Limb (tissue), 2 donors: Measurements from ENCODE around the gene CACNB4.
"Not testable (repeated sequence)": the region's sequence is repeated elsewhere in the genome, so short reads cannot be mapped to it uniquely, and the experiment has no call there.

Experiments
- DNase-seq, 2 donors: peaks; one replicate each; pipeline ENCODE4 v3.0.0-alpha.2; 2016; ENCODE audit errors: extremely low spot score in 2 of 2

CACNB4 gene

DNA sequence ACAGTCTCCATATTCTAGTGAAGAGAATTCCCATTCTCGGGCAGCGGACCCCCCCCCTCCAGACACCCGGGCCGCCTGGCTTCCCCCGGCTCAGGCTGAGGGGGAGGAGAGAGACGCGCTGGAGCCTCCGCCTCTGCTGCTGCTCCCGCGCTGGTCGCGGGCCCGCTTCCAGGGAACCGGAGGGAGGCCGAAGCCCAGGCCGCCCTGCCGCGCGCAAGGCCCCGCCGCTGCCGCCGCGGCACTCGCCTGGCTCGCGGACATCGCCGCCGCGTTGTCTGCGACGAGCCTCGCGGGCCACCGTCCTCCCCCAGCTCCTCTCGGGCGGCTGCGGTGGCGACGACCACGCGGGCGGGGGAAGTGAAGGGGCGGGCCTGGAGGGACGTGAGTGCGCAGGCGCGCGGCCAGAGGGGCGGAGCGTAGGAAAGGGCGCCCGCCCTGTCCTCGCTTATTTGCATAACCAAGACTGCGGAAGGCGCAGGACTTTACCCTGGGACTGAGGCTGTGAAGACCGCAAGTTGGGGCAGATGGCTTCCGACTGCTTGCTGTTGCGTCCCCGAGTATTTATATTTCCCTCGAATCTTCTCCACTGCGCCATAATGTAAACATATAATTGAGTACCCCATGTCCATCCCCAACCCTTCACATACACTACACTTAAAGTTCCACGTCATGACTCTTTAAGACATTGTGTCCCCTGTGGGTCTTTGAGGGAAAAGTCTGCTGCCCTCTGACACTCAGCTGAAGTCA is 270.5 kb downstream of the CACNB4 start, which contains the start of gene ARL5A:
ARL5A (minus strand) TSS at position 279 of the 747 bp plus-strand sequence; CDS start at position 34, 245 bp downstream.
- peak; percentile 95 to 97 for DNase-seq

DNA sequence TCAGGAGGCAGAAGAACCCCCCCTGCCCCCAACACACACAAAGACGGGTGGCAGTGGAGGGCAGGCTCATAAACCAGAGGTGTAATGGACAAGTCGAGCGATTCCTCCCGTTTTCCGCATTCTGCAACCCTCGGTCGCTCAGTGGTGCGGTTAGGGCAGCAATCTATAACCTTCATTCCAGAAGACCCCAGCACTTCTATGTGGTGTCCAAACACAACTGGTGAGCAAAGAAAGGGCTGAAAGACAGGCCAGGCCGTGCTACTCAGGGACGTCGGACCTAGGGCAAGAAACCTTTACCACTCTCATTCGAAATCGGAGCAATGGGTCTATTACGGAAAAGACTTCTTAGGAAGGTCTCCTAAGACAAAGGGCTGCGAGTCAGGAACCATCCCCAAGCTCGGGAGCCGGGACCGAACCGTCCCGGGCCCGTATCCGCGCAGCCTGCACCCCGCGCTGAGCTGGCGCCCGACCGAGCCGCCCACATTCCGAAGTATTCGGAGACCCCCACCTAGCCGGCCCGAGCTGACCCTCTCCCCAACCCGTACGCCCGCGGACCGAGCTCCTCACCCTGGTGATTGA is 271.2 kb downstream of the CACNB4 start:
- DNase-seq: no peak

DNA sequence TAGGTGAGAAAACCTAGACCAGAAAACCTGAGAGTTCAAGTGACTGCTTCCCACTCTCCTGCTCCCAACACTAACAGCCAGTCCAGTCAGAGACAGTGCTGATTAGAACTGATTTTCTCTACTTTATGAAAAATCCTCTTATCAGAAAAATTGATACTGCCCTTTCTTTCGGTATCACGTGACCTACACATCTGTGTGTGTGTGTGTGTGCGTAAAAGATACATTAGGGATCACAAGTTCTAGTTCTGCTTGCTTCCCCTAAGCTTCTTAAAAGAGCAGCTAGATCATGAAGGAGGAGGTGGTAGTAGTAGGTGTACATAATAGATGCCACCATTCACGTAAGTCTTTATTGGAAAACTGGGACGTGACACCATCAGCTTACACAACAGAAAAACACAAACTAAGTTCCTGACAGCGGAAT is 272.1 kb downstream of the CACNB4 start:
- DNase-seq: no peak

DNA sequence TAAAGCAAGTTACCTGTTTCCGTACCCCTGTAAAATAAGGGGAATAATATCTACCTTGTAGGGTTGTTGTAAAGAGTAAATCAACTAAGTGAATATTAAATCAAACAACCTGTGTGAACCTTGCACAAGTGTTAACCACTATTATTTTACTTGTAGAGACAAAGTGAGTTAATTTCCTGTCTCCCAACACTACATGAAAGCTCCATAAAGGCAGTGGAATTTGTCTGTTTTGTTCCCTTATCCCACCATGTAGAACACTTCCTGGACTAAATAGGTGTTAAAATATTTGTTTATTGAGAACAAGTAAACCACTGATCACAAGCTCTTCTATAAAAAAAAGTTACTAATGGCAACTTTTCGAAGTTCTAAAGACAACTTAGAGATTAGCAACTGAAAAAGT is 274.0 kb downstream of the CACNB4 start:
- DNase-seq: no peak

DNA sequence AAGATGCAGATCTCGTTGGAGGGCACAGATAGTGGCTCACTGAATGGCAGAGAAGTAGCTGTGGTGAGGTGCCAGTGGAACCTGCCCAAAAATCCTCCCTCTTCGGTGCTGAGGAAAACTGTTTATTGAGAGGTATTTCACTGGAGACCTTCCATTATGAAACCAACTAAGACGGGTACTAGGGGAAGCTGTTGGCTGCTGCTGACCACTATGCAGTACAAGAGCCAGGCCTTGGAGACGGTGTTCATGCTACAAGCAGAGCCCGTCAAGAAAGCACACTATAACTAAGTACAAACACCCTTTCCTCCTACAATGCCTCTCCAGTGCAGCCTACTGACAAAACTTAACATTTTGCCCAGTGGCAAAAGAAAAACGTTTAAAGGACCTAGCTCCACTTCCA is 275.2 kb downstream of the CACNB4 start:
- DNase-seq: no peak

DNA sequence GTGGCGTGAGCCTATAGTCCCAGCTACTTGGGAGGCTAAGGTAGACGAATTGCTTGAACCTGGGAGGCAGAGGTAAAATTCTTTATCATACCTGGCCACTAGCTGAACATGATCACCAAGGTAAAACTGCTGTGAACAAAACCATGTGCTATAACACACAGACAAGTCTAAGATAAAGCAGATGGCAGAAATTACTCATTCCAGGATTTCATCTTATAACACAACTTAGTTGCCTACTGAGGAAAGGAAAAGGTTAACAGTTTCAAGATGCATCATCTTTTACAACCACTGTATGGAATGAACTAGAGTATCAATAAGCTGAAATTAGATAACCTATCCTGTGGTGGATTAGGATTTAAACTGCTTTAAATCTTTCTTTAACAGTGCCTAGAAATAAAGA is 278.9 kb downstream of the CACNB4 start:
- DNase-seq: no peak

DNA sequence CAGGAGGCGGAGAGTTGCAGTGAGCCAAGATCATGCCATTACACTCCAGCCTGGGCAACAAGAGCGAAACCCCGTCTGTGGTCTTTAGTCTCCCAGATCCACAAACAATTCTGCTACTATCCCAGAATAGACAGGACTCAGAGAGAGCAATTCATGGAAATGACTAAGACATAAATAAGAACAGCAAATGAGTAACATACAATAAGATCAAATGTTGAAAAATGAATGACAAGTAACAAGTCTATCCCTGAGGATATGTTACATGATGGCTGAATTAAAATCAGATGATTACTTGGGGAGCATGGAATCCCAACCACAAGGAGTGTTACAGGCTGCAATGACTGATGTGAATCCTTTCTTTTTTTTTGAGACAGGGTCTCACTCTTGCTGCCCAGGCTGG is 280.9 kb downstream of the CACNB4 start:
- no peak for DNase-seq

DNA sequence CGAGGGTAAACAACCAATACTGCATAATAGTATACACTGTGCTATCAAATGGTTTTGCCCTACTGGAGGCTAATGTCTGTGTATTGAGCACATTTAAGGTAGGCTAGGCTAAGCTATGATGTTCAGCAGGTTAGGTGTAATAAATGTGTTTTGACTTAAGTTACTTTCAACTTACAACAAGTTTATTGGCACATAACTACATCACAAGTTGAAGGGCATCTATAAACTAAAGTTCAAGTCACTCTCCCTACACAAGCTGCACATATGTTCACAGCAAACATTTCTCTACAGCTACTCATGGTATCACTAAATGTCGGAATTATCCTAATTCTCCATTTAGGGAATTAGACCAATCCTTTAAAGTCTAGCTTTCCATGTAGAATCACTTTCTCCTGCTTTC is 282.0 kb downstream of the CACNB4 start:
- DNase-seq: no peak

DNA sequence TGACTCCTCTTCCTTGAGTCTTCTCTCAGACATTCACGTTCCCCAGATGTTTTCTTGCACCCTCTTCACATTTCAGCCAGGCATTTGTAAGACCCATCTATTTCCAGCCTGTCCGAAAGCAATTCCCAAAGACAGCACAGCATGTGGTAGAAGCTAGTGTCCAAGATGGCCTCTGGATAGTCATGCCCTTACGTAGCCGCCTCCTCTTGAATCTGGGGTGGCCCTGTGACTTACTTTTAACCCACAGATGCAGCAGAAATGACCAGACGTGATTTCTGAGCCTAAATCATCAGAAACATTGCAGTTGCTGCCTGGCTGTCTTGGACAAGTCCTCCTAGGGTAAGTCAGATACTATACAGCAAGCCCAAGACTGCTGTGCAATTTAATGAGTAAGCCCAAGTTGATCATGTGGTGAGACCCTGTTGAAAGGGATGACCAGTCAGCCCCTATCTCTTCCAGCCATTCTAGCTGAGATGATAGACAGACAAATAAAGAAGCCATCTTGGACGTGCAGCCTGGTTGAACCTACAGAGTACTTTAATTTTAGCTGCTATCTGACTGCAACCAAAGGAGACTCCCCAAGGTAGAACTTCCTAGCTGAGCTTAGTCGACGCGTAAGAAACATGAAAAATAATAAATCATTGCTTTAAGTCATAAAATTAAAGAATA is 282.9 kb downstream of the CACNB4 start:
- no peak for DNase-seq

DNA sequence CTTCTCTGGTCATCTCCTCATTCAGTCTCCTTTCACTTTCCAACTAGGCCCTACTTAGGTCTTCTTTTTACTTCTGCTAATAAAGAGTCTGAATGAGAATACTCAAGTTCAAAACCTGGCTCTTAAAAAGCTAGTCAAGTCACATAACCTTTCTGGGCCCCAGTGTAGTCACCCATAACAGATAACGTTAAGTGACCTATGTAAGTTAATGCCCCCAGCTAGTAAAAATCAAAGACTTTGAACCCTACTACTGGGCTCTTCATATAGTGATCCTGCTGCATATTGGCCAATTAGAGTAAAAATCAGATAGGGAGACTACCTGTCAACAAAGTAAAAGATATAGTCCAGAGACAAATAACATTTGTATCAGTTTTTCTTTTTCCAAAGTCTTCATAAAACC is 288.4 kb downstream of the CACNB4 start:
- no peak for DNase-seq

DNA sequence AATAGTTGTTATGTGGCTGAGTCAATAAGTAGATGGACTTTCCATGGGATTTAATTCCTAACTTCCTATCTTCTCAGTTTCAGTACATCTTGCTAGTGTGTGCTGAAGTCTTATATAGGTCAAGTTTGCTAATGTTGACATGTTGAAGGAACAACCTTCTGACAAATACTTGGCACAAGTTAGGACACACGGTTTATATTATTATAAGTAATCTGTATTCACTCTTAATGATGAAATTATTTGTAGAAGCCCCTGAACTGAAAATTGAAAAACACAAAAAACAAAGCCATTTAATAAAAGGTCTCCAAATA is 289.8 kb downstream of the CACNB4 start:
- DNase-seq: no peak

DNA sequence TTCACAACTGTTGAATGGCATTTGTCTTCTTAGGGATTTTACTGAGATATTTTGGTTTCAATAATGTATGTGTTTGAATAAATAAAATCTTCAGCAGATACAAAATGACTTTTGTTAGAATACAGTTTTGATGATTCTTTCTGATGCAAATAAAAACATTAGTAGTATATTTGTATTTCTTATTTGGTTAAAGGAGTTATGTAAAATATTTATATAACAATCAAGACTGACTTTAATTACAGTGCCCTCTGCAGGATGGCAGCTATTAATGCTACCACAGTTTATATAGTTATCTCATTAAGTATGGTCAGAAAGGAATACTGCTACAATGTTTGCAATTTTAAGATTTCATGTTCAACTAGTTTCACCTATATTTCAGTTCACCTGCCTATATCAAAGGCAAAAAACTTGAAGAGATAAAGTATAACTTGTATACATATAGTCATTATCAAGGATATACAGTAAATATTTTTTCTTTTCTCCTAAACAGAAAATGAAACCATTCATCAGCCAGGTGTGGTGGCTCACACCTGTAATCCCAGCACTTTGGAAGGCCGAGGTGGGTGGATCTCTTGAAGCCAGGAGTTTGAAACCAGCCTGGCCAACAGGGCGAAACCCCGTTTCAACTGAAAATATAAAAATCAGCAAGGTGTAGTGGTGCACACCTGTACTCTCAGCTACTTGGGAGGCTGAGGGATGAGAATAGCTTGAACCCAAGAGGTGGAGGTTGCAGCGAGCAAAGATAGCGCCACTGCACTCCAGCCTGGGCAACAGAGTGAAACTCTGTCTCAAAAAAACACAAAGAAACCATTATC is 290.4 kb downstream of the CACNB4 start:
- DNase-seq: peak in 1 of 2 donors; percentile 21

DNA sequence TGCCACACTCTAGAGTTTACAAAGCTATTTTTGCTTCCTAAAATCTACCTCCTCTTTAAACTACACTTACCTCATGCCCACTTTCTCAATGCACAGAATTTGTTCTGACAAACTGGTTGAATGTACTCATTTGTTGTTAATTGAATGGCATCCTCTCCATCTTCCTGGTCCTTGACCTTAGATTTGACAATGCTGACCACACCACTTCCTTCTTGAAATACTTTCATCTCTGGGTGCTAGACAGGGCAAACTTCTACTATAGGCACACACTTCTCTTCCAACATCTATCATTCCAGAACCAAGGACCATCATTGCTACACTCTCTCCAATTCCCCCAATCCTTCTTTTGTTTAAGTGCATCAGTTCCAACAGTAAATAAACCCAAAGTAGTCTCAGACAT is 292.9 kb downstream of the CACNB4 start:
- no peak for DNase-seq

DNA sequence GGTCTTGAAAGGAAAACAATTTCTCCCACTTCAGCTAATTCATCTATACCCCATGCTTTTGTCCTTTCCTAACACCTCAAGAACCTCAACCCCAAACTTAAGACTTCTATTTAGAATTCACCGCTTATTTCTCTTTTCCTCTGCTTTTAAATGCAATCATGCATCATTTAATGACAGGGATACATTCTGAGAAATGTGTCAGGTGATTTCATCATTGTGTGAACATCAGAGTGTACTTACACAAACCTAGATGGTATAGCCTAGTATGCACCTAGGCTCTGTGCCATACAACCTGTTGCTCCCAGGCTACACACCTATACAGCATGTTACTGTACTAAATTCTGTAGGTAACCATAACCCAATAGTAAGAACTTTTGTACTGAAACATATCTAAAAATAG is 293.5 kb downstream of the CACNB4 start:
- no peak for DNase-seq

DNA sequence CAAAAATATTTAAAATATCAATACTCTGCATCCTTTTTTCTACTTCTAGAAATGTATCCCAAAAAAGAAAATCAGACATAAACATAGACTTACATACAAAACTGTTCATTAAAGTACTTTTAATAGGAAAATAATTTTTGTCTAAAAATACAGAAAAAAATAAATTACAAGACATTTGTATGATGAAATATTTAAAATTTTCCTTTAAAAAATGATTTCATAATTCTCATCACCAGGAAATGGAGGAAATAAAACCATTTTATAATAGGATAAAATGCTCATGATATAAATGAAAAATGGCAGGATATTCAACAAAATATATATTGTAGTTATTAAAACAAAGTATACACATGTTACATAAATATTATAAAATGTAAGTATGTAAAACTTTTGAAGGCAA is 295.0 kb downstream of the CACNB4 start:
- no peak for DNase-seq

DNA sequence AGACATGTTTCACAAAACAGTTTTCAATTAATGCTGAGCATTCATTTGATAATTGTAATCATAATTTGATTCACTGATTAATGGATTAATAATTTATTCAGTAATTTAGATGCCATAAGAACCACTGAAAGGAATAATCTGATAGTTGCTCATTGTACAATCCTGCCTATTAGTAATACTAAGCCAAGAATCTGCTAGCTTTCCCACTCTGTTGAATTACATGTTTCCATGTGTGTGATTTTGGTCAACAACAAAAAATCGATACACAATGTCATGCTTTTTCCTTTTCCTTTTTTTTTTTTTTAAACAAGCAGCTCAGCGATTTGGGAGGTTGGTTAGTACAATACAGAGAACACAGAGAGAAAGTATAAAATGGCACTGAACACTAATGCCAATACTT is 296.5 kb downstream of the CACNB4 start:
- no peak for DNase-seq

DNA sequence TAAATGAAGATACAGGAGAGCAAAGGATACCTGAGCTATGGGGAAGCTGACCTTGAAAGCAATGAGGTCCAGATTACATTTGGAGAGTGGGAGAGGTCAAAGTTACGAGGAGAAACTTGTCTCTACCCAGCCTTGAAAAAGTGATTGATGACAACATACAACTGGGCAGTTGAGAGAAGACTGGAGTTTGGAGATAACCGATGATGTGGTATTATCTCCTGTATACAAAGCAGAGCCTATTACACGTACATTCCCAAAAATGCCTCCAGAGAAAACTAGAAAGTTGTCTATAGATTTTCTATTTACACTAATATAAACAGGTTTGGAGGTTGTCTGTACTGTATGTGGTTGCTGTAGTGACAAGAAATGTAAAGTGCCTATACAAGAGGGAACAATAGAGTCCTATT is 299.0 kb downstream of the CACNB4 start:
- DNase-seq: no peak

DNA sequence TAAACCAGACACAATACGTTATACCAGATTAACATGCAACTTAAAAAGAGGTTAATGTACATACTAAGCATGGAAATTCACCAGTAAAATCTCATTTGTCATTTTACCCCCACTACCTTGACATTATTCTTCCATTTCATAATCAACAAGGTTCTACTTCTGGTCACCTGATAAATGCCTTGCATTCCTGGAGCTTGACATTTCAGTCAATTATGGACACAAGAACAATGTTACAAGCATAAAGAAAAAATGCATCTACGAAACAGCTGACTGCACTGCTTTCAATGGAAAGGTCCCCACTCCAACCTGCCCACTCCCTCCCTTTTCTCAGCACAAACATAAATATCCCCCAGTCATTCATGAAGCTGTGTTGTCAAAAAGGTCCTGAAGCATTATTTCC is 302.1 kb downstream of the CACNB4 start:
- DNase-seq: no peak

DNA sequence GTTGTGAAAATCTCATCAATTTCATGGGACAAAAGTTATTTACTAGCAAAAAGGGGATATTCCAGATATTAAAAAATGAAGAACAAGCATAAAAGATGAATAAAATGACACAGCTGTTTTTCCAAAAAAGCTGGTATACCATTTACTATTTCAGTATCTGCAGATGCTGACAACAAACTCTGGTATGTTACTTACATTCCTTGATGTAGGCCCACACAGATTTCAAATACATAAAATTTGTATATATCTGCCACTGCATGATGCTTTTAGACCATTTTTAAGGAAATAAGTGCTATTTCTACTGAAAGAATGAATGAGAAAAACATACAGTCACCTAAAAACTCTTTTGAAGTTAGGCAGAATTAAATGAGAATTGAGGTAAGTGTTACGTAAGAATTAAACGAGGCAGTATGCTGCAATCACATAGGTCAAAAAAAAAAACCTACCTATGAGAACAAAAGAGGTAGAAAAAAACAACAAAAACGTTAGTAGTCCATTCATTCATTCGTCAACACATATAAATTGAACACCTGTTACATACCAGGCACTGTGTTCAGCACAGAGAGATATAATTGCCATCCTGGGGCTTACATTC is 303.1 kb downstream of the CACNB4 start:
- no peak for DNase-seq

DNA sequence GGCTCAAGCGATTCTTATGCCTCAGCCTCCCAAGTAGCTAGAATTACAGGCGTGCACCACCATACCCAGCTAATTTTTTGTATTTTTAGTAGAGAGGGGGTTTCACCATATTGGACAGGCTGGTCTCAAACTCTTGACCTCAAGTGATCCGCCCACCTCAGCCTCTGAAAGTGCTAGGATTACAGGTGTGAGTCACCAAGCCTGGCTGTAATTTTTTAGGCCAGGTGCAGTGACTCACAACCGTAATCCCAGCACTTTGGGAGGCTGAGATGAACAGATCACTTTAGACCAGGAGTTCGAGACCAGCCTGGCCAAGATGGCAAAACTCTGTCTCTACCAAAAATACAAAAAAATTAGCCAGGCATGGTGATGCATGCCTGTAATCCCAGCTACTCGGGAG is 304.4 kb downstream of the CACNB4 start:
- DNase-seq: not testable (repeated sequence)

DNA sequence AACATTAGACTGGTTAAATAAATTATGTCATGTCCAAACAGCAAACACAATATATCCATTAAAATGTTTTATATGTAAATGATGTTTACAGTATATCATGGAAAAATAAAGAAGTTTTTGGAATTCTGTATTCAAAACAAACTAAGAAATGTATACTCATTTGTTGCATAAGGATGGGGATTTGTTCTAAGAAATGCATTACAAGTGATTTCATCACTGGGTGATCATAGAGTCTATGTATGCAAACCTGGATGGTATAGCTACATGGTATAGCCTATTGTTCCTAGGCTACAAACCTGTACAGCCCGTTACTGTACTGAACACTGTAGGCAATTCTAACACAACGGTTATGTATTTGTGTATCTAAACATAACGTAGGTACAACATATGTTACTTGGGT is 305.7 kb downstream of the CACNB4 start:
- no peak for DNase-seq

DNA sequence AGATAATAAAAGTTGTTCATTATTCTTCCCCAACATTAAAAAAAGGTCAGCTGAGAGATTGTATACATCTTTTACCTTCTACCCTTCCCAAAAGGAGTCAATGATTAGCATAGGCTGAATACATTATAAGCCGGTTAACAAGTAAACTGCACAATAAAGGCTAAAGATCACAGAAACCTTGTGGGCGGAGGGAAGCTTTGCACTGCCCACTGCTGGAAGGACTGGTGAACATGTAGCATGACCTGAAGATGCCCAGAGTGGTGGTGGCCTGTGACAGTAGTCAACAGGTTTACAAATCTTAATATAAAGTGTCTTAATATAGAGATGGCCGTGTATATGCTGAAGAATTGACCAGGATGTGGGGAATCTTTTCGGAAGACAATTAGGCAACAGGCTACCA is 306.3 kb downstream of the CACNB4 start:
- DNase-seq: no peak
